RWPE2 (cell line): ENCODE data around the gene PICK1.
"Not testable (repeated sequence)": the region's sequence is repeated elsewhere in the genome, so short reads cannot be mapped to it uniquely, and the experiment has no call there.

Source experiments
- ATAC-seq: fragments of 200-7000 bp; cut with Tn5 transposase; 3 replicates; pipeline ENCODE4 v1.9.1; 2021; ENCODE audit warnings: low read depth
- DNase-seq: peaks from one replicate; pipeline ENCODE4 v3.0.0-alpha.2; 2020; ENCODE audit warnings: low spot score
- H3K27ac ChIP-seq: fragments of 450-650 bp; 2 replicates; pipeline ENCODE4 v1.5.1; 2017; ENCODE audit warnings: mild to moderate bottlenecking; ENCODE audit not compliant: poor library complexity, severe bottlenecking
- H3K27me3 ChIP-seq: fragments of 250-450 bp; sonication (Bioruptor Pico); 2 replicates; pipeline ENCODE4 v1.5.1; 2021; ENCODE audit warnings: mild to moderate bottlenecking, moderate library complexity; ENCODE audit not compliant: insufficient read depth, poor library complexity, severe bottlenecking
- H3K36me3 ChIP-seq: fragments of 250-450 bp; sonication (Bioruptor Pico); 2 replicates; pipeline ENCODE4 v1.5.1; 2020; ENCODE audit warnings: low read depth, mild to moderate bottlenecking, moderate library complexity
- H3K4me1 ChIP-seq: fragments of 250-450 bp; sonication (Bioruptor Pico); 2 replicates; pipeline ENCODE4 v1.5.1; 2021; ENCODE audit warnings: mild to moderate bottlenecking, moderate library complexity; ENCODE audit not compliant: insufficient read depth, poor library complexity, severe bottlenecking
- H3K4me3 ChIP-seq: fragments of 250-450 bp; sonication (Bioruptor Pico); 2 replicates; pipeline ENCODE4 v1.5.1; 2021; ENCODE audit warnings: mild to moderate bottlenecking, moderate library complexity; ENCODE audit not compliant: severe bottlenecking
- H3K9me3 ChIP-seq: fragments of 250-450 bp; sonication (Bioruptor Pico); 2 replicates; pipeline ENCODE4 v1.5.1; 2021; ENCODE audit warnings: mild to moderate bottlenecking, moderate library complexity; ENCODE audit not compliant: severe bottlenecking
- TF ChIP-seq, protein P1 (sequence below): fragments of 450-650 bp; IDR thresholded peaks from one replicate; pipeline ENCODE4 v1.5.1; 2017; ENCODE audit warnings: mild to moderate bottlenecking, moderate library complexity; ENCODE audit not compliant: poor library complexity, severe bottlenecking

Gene PICK1

DNA sequence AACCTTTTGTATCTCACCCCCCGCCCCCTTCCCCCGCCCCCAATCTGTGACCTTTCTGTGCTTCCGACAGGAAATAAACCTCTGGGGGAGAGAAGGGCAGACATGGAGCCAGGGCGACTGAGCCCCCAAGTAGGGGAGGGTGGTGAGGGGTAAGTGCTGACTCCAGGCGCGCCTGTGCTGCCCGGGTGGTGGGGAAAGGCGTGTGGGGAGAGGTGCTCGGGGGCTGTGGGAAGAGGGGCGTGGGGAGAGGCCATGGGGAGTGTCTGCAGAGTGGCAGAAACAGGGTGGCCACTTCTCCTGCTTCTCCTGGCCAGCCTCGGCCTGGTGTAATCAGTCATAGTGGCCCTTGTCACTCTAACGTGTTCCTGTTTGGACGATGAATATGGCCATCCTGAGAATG lies 18.8 kb downstream of the PICK1 start:
- Histone ChIP-seq H3K27me3 (peaks cover 8% of the 10 kb centered on the region), H3K27ac (no peak overlapping the region), H3K36me3 (peaks cover 16% of the 10 kb centered on the region), H3K4me1 (no peaks in the 10 kb centered on the region), H3K4me3 (no peak overlapping the region), H3K9me3 (no peaks in the 10 kb centered on the region)
- TF ChIP-seq, protein P1, sequence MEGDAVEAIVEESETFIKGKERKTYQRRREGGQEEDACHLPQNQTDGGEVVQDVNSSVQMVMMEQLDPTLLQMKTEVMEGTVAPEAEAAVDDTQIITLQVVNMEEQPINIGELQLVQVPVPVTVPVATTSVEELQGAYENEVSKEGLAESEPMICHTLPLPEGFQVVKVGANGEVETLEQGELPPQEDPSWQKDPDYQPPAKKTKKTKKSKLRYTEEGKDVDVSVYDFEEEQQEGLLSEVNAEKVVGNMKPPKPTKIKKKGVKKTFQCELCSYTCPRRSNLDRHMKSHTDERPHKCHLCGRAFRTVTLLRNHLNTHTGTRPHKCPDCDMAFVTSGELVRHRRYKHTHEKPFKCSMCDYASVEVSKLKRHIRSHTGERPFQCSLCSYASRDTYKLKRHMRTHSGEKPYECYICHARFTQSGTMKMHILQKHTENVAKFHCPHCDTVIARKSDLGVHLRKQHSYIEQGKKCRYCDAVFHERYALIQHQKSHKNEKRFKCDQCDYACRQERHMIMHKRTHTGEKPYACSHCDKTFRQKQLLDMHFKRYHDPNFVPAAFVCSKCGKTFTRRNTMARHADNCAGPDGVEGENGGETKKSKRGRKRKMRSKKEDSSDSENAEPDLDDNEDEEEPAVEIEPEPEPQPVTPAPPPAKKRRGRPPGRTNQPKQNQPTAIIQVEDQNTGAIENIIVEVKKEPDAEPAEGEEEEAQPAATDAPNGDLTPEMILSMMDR = no peak
- ATAC-seq = no peak
- no peak for DNase-seq

DNA sequence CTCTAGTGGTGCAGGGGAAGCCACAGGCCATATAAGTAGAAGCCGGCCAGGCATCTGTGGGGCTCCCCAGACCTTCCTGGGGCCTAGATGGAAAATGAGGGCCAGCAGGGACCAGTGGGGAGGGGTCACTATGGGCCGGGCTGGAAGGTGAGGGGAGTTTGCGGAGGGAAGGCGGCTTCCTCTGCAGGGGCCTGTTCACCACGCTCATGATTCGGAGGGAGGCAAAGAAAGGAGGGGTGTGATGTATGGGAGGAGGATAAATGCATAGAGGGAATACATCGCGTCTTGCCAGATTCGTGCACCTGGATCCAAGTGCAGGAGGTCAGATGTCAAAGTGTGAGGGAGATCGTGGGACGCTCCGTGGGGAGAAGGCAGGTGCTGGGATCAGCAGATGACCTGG lies 19.9 kb downstream of the PICK1 start:
- H3K4me3 ChIP-seq = no peak overlapping the region

DNA sequence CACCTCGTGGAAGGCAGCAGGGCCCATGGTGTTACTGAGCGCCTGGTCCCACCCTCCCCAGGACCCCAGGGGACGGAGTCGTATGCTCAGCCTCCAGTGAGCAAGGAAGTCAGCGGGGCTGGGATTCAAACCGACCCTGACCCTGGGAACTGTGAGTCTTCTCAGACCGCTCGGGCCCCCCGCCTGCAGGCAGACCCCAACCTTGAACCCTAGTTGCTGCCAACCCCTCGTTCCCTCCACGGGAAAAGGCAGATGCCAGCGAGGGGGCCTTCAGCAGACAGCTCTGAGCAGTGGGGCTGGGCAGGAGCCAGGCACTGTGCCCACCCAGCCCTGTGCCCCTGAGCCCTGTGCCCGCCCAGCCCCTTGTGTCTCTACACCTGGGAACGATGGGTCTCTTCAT lies 20.4 kb downstream of the PICK1 start:
- Histone ChIP-seq H3K27me3 (peaks cover 21% of the 10 kb centered on the region), H3K4me1 (no peaks in the 10 kb centered on the region), H3K9me3 (no peaks in the 10 kb centered on the region), H3K27ac (no peak overlapping the region), H3K4me3 (no peak overlapping the region), H3K36me3 (peaks cover 5% of the 10 kb centered on the region)
- DNase-seq = no peak
- TF ChIP-seq, protein P1 = no peak
- ATAC-seq = no peak

More for the DNA sequence above, 19.9 kb downstream of the PICK1 start:
- Histone ChIP-seq H3K4me1 (no peaks in the 10 kb centered on the region), H3K9me3 (no peaks in the 10 kb centered on the region), H3K36me3 (peaks cover 10% of the 10 kb centered on the region), H3K27me3 (peaks cover 16% of the 10 kb centered on the region), H3K27ac (no peak overlapping the region)
- DNase-seq (no peak), ATAC-seq (no peak)
- TF ChIP-seq, protein P1 = no peak

DNA sequence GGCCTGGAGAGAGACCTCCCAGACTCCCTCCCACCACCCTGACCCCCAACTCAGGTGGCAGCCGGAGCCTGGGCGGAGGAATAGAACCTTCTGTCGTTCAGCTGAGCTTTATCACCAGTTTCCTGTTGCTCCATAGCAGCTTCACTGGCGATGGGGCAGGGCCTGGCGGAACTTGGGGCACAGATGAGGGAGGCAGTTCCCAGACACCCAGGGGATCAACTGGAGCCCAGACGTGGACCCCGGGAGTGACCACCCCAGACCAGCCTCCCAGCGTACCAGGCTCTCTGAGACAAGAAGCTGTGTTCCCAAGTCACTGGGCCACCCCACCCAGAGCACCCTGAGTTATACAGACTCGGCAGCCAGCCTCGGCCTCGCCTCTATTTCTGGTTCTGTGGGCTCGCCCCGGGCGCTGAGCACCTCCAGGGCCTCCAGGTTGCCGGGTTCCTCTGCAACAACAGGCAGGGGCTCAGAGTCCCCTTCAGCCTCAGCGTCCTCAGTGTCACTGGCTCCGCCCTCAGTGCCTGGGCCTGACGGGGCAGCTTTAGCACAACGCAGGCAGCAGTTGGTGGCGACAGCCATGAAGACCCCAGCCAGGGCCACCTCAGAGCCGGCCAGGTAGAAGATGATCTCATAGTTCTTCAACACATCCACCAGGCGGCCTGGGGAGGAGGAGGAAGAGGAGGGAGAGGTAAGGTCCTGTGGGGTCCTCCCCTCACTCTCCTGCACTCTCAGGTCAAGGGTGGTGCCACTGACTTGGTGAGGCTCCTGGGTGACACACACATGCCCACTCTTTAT lies 21.0 kb downstream of the PICK1 start:
- no peaks in the 10 kb centered on the region for H3K4me1 ChIP-seq
- TF ChIP-seq, protein P1 = no peak
- ATAC-seq (no peak), DNase-seq (no peak)
- H3K36me3 ChIP-seq = peaks cover 2% of the 10 kb centered on the region
- no peaks in the 10 kb centered on the region for H3K9me3 ChIP-seq
- no peak overlapping the region for H3K4me3 ChIP-seq
- H3K27ac ChIP-seq = no peak overlapping the region
- peaks cover 27% of the 10 kb centered on the region for H3K27me3 ChIP-seq

DNA sequence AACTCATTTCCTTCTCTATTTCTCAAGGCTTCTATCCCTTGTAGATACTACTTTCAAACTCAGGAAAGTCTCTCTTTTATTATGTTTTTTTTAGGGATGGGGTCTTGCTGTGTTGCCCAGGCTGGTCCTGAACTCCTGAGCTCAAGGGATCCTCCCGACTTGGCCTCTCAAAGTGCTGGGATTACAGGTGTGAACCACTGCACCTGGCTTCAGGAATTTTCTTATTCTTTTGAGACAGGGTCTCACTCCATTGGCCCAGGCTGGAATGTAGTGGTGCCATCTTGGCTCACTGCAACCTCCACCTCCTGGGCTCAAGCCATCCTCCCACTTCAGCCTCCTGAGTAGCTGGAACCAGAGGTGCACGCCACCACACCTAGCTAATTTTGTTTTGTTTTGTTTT lies 22.0 kb downstream of the PICK1 start:
- not testable (repeated sequence) for ATAC-seq, DNase-seq, H3K9me3 ChIP-seq, H3K4me3 ChIP-seq, H3K4me1 ChIP-seq, H3K27ac ChIP-seq, H3K36me3 ChIP-seq
- H3K27me3 ChIP-seq = peaks cover 28% of the 10 kb centered on the region
